ENCODE results near the gene SIPA1L2. TPM values are rescaled to one million over a fixed set of nuclear protein-coding genes. Genes with fewer than 3 reads are reported as not detected.

The SIPA1L2 gene
- 0.90 and 1.6 TPM in 2 replicates for total RNA-seq (2014; rRNA removed)
- polyA plus RNA-seq (2012) = 1.8 TPM

- DNase-seq (ENCODE audit: low read depth) = peak; percentile 81
Observed at GRCh38 chr1:232630047-232630893, at the start of gene SIPA1L2. Gene SIPA1L2 (minus strand): TSS chr1:232630133. CDS start chr1:232515339, 114,794 bp downstream.

- no peak for DNase-seq (ENCODE audit: low read depth)
Observed at GRCh38 chr1:232678185-232678886, 48.4 kb upstream of the SIPA1L2 start.

GRCh38 chr1:232676307-232676706, 46.4 kb upstream of the SIPA1L2 start:
- DNase-seq (ENCODE audit: low read depth) = no peak

- DNase-seq (ENCODE audit: low read depth) = no peak
Observed at GRCh38 chr1:232675898-232676297, 46.0 kb upstream of the SIPA1L2 start.

GRCh38 chr1:232675260-232675659, 45.3 kb upstream of the SIPA1L2 start:
- no peak for DNase-seq (ENCODE audit: low read depth)

GRCh38 chr1:232673256-232673655, 43.3 kb upstream of the SIPA1L2 start:
- DNase-seq (ENCODE audit: low read depth) = no peak

- DNase-seq (ENCODE audit: low read depth) = peak; percentile 71
Observed at GRCh38 chr1:232669981-232670747, 40.2 kb upstream of the SIPA1L2 start.

- no peak for DNase-seq (ENCODE audit: low read depth)
Observed at GRCh38 chr1:232667778-232668165, 37.8 kb upstream of the SIPA1L2 start.

GRCh38 chr1:232667094-232667777, 37.3 kb upstream of the SIPA1L2 start:
- DNase-seq (ENCODE audit: low read depth) = no peak

- no peak for DNase-seq (ENCODE audit: low read depth)
Observed at GRCh38 chr1:232664844-232665777, 35.2 kb upstream of the SIPA1L2 start.

GRCh38 chr1:232662910-232663309, 33.0 kb upstream of the SIPA1L2 start:
- DNase-seq (ENCODE audit: low read depth) = peak; percentile 19

GRCh38 chr1:232658386-232658785, 28.5 kb upstream of the SIPA1L2 start:
- DNase-seq (ENCODE audit: low read depth) = no peak

GRCh38 chr1:232657426-232658005, 27.6 kb upstream of the SIPA1L2 start:
- DNase-seq (ENCODE audit: low read depth) = no peak

- DNase-seq (ENCODE audit: low read depth) = no peak
Observed at GRCh38 chr1:232655746-232656085, 25.8 kb upstream of the SIPA1L2 start.

GRCh38 chr1:232655028-232655745, 25.3 kb upstream of the SIPA1L2 start:
- no peak for DNase-seq (ENCODE audit: low read depth)

GRCh38 chr1:232653789-232654188, 23.9 kb upstream of the SIPA1L2 start:
- DNase-seq (ENCODE audit: low read depth) = no peak

GRCh38 chr1:232650845-232651244, 20.9 kb upstream of the SIPA1L2 start:
- peak; percentile 19 for DNase-seq (ENCODE audit: low read depth)

- DNase-seq (ENCODE audit: low read depth) = no peak
Observed at GRCh38 chr1:232650418-232650817, 20.5 kb upstream of the SIPA1L2 start.

- DNase-seq (ENCODE audit: low read depth) = peak; percentile 14
Observed at GRCh38 chr1:232648316-232648715, 18.4 kb upstream of the SIPA1L2 start.
